Upper lobe of left lung (tissue), 6 donors: ENCODE measurements around the gene ZSCAN9. TPM values are rescaled to one million over a fixed set of nuclear protein-coding genes. Genes with fewer than 3 reads are reported as not detected.

Experiments
- ATAC-seq, 2 donors: fragments of 200-7000 bp; cut with Tn5 transposase; one replicate each; pipeline ENCODE4 v1.9.1; 2022; ENCODE audit warnings: mild to moderate bottlenecking in 2 of 2, moderate library complexity in 2 of 2; ENCODE audit not compliant: low FRiP score in 2 of 2
- DNase-seq, 2 donors: peaks; one replicate each; pipeline ENCODE4 v3.0.0-alpha.2; 2019 to 2020
- H3K27ac ChIP-seq, 4 donors: fragments of 200-600 bp; sonication (generic); one replicate each; pipeline ENCODE4 v1.5.1; 2016 to 2019
- H3K27me3 ChIP-seq, 4 donors: fragments of 200-600 bp; sonication (generic); one replicate each; pipeline ENCODE4 v1.5.1; 2017 to 2019
- H3K36me3 ChIP-seq, 4 donors: fragments of 200-600 bp; sonication (generic); one replicate each; pipeline ENCODE4 v1.5.1; 2016 to 2019
- H3K4me1 ChIP-seq, 4 donors: fragments of 200-600 bp; sonication (generic); one replicate each; pipeline ENCODE4 v1.5.1; 2018 to 2019
- H3K4me3 ChIP-seq, 4 donors: fragments of 200-600 bp; sonication (generic); one replicate each; pipeline ENCODE4 v1.5.1; 2017 to 2019; ENCODE audit warnings: mild to moderate bottlenecking in 2 of 4, moderate library complexity in 1 of 4
- H3K9me3 ChIP-seq, 4 donors: fragments of 200-600 bp; sonication (generic); one replicate each; pipeline ENCODE4 v1.5.1; 2018 to 2019
- CTCF ChIP-seq, 6 experiments: fragments of 450-650 bp in 4 of 6; fragments of 200-600 bp in 2 of 6; sonication (generic) in 2 of 6; IDR thresholded peaks; one replicate each; pipeline ENCODE4 v1.5.1; 2016 to 2019; ENCODE audit warnings: antibody characterized with exemption in 6 of 6
- EP300 ChIP-seq, 4 donors: sonication (generic); formaldehyde crosslinking; IDR thresholded peaks; one replicate each; pipeline ENCODE4 v1.5.1; 2017; ENCODE audit warnings: antibody characterized with exemption in 4 of 4, control low read depth in 2 of 4
- POLR2A ChIP-seq, 4 donors: fragments of 450-650 bp; IDR thresholded peaks; one replicate each; pipeline ENCODE4 v1.5.1; 2016 to 2017; ENCODE audit warnings: antibody characterized with exemption in 4 of 4, mild to moderate bottlenecking in 2 of 4
- POLR2AphosphoS5 ChIP-seq, 2 donors: sonication (generic); formaldehyde crosslinking; IDR thresholded peaks; one replicate each; pipeline ENCODE4 v1.5.1; 2017; ENCODE audit warnings: antibody characterized with exemption in 2 of 2
- WGBS, 2 donors: methylation state at CpG; one replicate each; pipeline ENCODE4 v1.1.5; 2017 to 2018; 5-methylcytosine and 5-hydroxymethylcytosine counted together
- total RNA-seq, 6 donors: library from RNA; depleted of rRNA in 4 of 6; stranded (reverse); fragments of >200 nt in 4 of 6; gene quantifications; one replicate each; pipeline versions ENCODE4 v1.1.0 to v1.2.1, GENCODE V29; 2016 to 2021
- donor health status: DM: no; HTN: no; CAD: no; lungs with moderate emphysema.
- donor health status: DM: no; HTN: yes; CAD: no; lungs with severe emphysema.

ZSCAN9 gene
- total RNA-seq, 6 donors from 2014 or later = 5.4 to 36.7 (median 12.4) TPM

- no peak for TF ChIP-seq EP300 (IDR thresholded peaks at IDR 0.05)
- TF ChIP-seq POLR2A (IDR thresholded peaks at IDR 0.05) = no peak
- no peak for TF ChIP-seq CTCF (IDR thresholded peaks at IDR 0.05)
- no peak for TF ChIP-seq POLR2AphosphoS5 (IDR thresholded peaks at IDR 0.05)
- no peak overlapping the region for H3K27ac ChIP-seq
- WGBS, 2 donors = 93 to 95% methylated on average over 1 of the region's 1 CpG
- no peaks in the 10 kb centered on the region for H3K27me3 ChIP-seq
- no peaks in the 10 kb centered on the region for H3K9me3 ChIP-seq
- H3K4me1 ChIP-seq = no peaks in the 10 kb centered on the region
- H3K4me3 ChIP-seq = no peak overlapping the region
- no peak for ATAC-seq
- peaks cover 0 to 22% (median 8%) of the 10 kb centered on the region in 4 donors for H3K36me3 ChIP-seq
- DNase-seq = no peak
These were observed 14.6 kb downstream of the ZSCAN9 start for GRCh38 chr6:28239636-28240035.

GRCh38 chr6:28240471-28240870 is 15.4 kb downstream of the ZSCAN9 start:
- H3K27me3 ChIP-seq = no peaks in the 10 kb centered on the region
- no peaks in the 10 kb centered on the region for H3K4me1 ChIP-seq
- DNase-seq (no peak), ATAC-seq (no peak)
- 96 to 100% methylated on average over 1 of the region's 1 CpG for WGBS, 2 donors
- H3K27ac ChIP-seq = no peak overlapping the region
- H3K36me3 ChIP-seq = peaks cover 4 to 27% (median 11%) of the 10 kb centered on the region in 4 donors
- H3K4me3 ChIP-seq = no peak overlapping the region
- TF ChIP-seq POLR2A (IDR thresholded peaks at IDR 0.05) (no peak), CTCF (IDR thresholded peaks at IDR 0.05) (no peak), EP300 (IDR thresholded peaks at IDR 0.05) (no peak), POLR2AphosphoS5 (IDR thresholded peaks at IDR 0.05) (no peak)
- H3K9me3 ChIP-seq = no peaks in the 10 kb centered on the region

- TF ChIP-seq EP300 (IDR thresholded peaks at IDR 0.05) (no peak), CTCF (IDR thresholded peaks at IDR 0.05) (no peak), POLR2A (IDR thresholded peaks at IDR 0.05) (no peak), POLR2AphosphoS5 (IDR thresholded peaks at IDR 0.05) (no peak)
- H3K36me3 ChIP-seq = peaks cover 13 to 50% (median 31%) of the 10 kb centered on the region in 4 donors
These were observed 18.9 kb downstream of the ZSCAN9 start for GRCh38 chr6:28243946-28244345.

GRCh38 chr6:28245206-28245941 is 20.3 kb downstream of the ZSCAN9 start:
- WGBS, 2 donors = 94 to 95% methylated on average over 6 of the region's 6 CpGs
- Histone ChIP-seq H3K36me3 (peaks cover 13 to 50% (median 32%) of the 10 kb centered on the region in 4 donors), H3K4me1 (peaks cover 0 to 5% (median 2%) of the 10 kb centered on the region in 4 donors), H3K27me3 (no peaks in the 10 kb centered on the region), H3K4me3 (no peak overlapping the region), H3K9me3 (no peaks in the 10 kb centered on the region), H3K27ac (no peak overlapping the region)
- TF ChIP-seq CTCF (IDR thresholded peaks at IDR 0.05) = no peak
- TF ChIP-seq POLR2A (IDR thresholded peaks at IDR 0.05) = no peak
- TF ChIP-seq POLR2AphosphoS5 (IDR thresholded peaks at IDR 0.05) = no peak
- no peak for TF ChIP-seq EP300 (IDR thresholded peaks at IDR 0.05)
- ATAC-seq (no peak), DNase-seq (no peak)

More at GRCh38 chr6:28243946-28244345, 18.9 kb downstream of the ZSCAN9 start:
- ATAC-seq = no peak
- Histone ChIP-seq H3K4me1 (no peaks in the 10 kb centered on the region), H3K4me3 (no peak overlapping the region), H3K27me3 (no peaks in the 10 kb centered on the region), H3K27ac (no peak overlapping the region), H3K9me3 (no peaks in the 10 kb centered on the region)
- DNase-seq = no peak
- 95 to 96% methylated on average over 3 of the region's 3 CpGs for WGBS, 2 donors

- H3K27ac ChIP-seq = no peak overlapping the region
- no peak for TF ChIP-seq POLR2AphosphoS5 (IDR thresholded peaks at IDR 0.05)
- TF ChIP-seq POLR2A (IDR thresholded peaks at IDR 0.05) = no peak
- no peak for TF ChIP-seq EP300 (IDR thresholded peaks at IDR 0.05)
- TF ChIP-seq CTCF (IDR thresholded peaks at IDR 0.05) = no peak
- H3K9me3 ChIP-seq = no peaks in the 10 kb centered on the region
- DNase-seq (no peak), ATAC-seq (no peak)
- H3K4me3 ChIP-seq = no peak overlapping the region
- no peaks in the 10 kb centered on the region for H3K27me3 ChIP-seq
- 59 to 67% methylated on average over 1 of the region's 1 CpG for WGBS, 2 donors
- peaks cover 13 to 47% (median 30%) of the 10 kb centered on the region in 4 donors for H3K36me3 ChIP-seq
- H3K4me1 ChIP-seq = peaks cover 13 to 31% (median 21%) of the 10 kb centered on the region in 4 donors
These were observed 23.8 kb downstream of the ZSCAN9 start for GRCh38 chr6:28248916-28249315.
